ENCODE measurements around the gene OR10A3. TPM values are rescaled to one million over a fixed set of nuclear protein-coding genes. Genes with fewer than 3 reads are reported as not detected.

Gene OR10A3
- polyA plus RNA-seq, 1 donor from 2014 or later, result not detected

DNA sequence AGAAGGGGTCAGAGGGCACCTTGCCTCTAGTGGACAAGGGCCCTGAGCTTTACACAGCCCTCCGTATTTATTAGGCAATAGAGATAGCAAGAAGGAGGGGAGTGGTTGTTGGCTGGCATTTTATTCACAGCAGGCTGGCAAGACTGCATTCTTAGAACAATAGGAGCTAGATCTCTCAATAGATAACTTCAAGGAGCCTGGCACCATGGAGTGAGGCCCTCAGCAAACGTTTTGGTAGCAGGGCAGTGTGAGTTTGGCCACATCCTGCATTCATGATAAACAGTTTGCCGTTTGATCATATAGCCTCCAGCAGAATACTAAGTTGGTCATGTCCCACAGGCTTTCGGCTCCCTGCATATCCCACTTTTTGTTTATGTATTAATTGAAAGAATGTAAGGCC lies 42.1 kb downstream of the OR10A3 start:
- Histone ChIP-seq H4K20me1 (ENCODE audit: insufficient read depth) (no peaks in the 10 kb centered on the region), H3K79me2 (replicated peaks; ENCODE audit: insufficient read depth, low read length) (no peaks in the 10 kb centered on the region)

DNA sequence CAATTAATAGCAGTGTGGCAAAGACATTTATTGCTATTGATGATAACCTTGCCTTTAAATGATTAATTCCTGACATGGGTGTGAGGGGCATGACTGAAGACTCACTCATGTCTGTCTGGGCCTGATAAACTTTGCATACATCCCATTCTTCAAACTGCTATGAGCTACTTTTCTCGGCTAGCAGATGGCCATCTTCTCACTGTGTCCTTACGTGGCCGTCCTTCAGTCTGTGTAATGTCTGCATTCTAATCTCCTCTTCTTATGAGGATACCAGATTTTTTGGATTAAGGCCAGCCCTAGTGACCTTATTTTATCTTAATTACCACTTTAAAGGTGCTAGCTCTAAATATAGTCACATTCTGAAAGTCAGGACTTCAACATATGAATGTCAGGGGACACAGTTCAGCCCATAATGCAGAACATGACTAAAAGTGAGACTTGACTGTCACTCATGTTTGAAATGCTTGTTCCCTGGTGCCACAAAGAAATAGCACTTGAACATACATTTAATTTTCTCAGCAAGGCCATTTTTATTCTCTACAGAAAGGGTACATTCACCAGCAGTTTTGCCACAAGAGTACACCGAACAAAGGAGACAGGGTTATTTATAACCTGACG lies 42.7 kb downstream of the OR10A3 start:
- no peak for TF ChIP-seq CTCF (IDR thresholded peaks at IDR 0.05; ENCODE audit: poor library complexity, severe bottlenecking)
- no peak for TF ChIP-seq REST (IDR thresholded peaks at IDR 0.05; ENCODE audit: borderline replicate concordance)
- TF ChIP-seq RAD21 (conservative IDR thresholded peaks at IDR 0.05), result no peak
- no peak for TF ChIP-seq TAF1 (IDR thresholded peaks at IDR 0.05; ENCODE audit: low read depth)
- TF ChIP-seq POLR2AphosphoS5 (IDR thresholded peaks at IDR 0.05), result no peak

More for the DNA sequence above, 42.1 kb downstream of the OR10A3 start:
- Histone ChIP-seq H3K36me3 (ENCODE audit: insufficient read depth, low read length) (no peaks in the 10 kb centered on the region), H3K27ac (ENCODE audit: low read length) (no peak overlapping the region), H3K4me2 (ENCODE audit: low read length) (no peak overlapping the region), H3K9me3 (ENCODE audit: low read length) (no peaks in the 10 kb centered on the region), H3K9ac (ENCODE audit: low read length) (no peak overlapping the region), H3K9me2 (ENCODE audit: insufficient read depth, low read length) (no peaks in the 10 kb centered on the region), H3K27me3 (ENCODE audit: insufficient read depth, low read depth, low read length) (no peaks in the 10 kb centered on the region), H3F3A (ENCODE audit: insufficient read depth, low read length, poor library complexity, severe bottlenecking) (no peaks in the 10 kb centered on the region), H2AFZ (ENCODE audit: low read depth, low read length) (no peak overlapping the region), H3K4me3 (ENCODE audit: low read length) (no peak overlapping the region)
- TF ChIP-seq SMC3 (conservative IDR thresholded peaks at IDR 0.05; ENCODE audit: poor library complexity) (no peak), MXI1 (conservative IDR thresholded peaks at IDR 0.05; ENCODE audit: poor library complexity, severe bottlenecking) (no peak), TAF1 (IDR thresholded peaks at IDR 0.05; ENCODE audit: low read depth) (no peak)

GRCh38 chr11:7896009-7896785 lies 45.3 kb downstream of the OR10A3 start:
- Histone ChIP-seq H3F3A (ENCODE audit: insufficient read depth, low read length, poor library complexity, severe bottlenecking) (no peaks in the 10 kb centered on the region), H3K9me3 (ENCODE audit: low read length) (no peaks in the 10 kb centered on the region), H4K20me1 (ENCODE audit: insufficient read depth) (no peaks in the 10 kb centered on the region), H3K27me3 (ENCODE audit: insufficient read depth, low read depth, low read length) (no peaks in the 10 kb centered on the region), H3K9me2 (ENCODE audit: insufficient read depth, low read length) (no peaks in the 10 kb centered on the region), H2AFZ (ENCODE audit: low read depth, low read length) (no peak overlapping the region), H3K9ac (ENCODE audit: low read length) (no peak overlapping the region), H3K36me3 (ENCODE audit: insufficient read depth, low read length) (no peaks in the 10 kb centered on the region), H3K4me2 (ENCODE audit: low read length) (no peak overlapping the region), H3K79me2 (replicated peaks; ENCODE audit: insufficient read depth, low read length) (no peaks in the 10 kb centered on the region), H3K4me3 (ENCODE audit: low read length) (no peak overlapping the region), H3K27ac (ENCODE audit: low read length) (no peak overlapping the region)
- TF ChIP-seq REST (IDR thresholded peaks at IDR 0.05; ENCODE audit: borderline replicate concordance) (no peak), RAD21 (conservative IDR thresholded peaks at IDR 0.05) (no peak), TAF1 (IDR thresholded peaks at IDR 0.05; ENCODE audit: low read depth) (no peak), MXI1 (conservative IDR thresholded peaks at IDR 0.05; ENCODE audit: poor library complexity, severe bottlenecking) (no peak), SMC3 (conservative IDR thresholded peaks at IDR 0.05; ENCODE audit: poor library complexity) (no peak), EZH2 (IDR thresholded peaks at IDR 0.05; ENCODE audit: borderline replicate concordance, insufficient read depth, low read length, poor library complexity, severe bottlenecking) (no peak), EP300 (conservative IDR thresholded peaks at IDR 0.05; ENCODE audit: poor library complexity, severe bottlenecking) (no peak)

More for the DNA sequence above, 42.7 kb downstream of the OR10A3 start:
- H3K9me3 ChIP-seq (ENCODE audit: low read length), result no peaks in the 10 kb centered on the region
- no peak overlapping the region for H3K27ac ChIP-seq (ENCODE audit: low read length)
- no peak overlapping the region for H2AFZ ChIP-seq (ENCODE audit: low read depth, low read length)
- H3F3A ChIP-seq (ENCODE audit: insufficient read depth, low read length, poor library complexity, severe bottlenecking), result no peaks in the 10 kb centered on the region
- H3K4me3 ChIP-seq (ENCODE audit: low read length), result no peak overlapping the region
- no peaks in the 10 kb centered on the region for H3K27me3 ChIP-seq (ENCODE audit: insufficient read depth, low read depth, low read length)
- no peak overlapping the region for H3K4me2 ChIP-seq (ENCODE audit: low read length)
- H3K9ac ChIP-seq (ENCODE audit: low read length), result no peak overlapping the region
- no peaks in the 10 kb centered on the region for H3K36me3 ChIP-seq (ENCODE audit: insufficient read depth, low read length)
- H3K9me2 ChIP-seq (ENCODE audit: insufficient read depth, low read length), result no peaks in the 10 kb centered on the region
- H4K20me1 ChIP-seq (ENCODE audit: insufficient read depth), result no peaks in the 10 kb centered on the region
- H3K79me2 ChIP-seq (replicated peaks; ENCODE audit: insufficient read depth, low read length), result no peaks in the 10 kb centered on the region

Measured in neural cell (in vitro differentiated cells).